Body of pancreas (tissue), 4 donors: ENCODE data around the gene THNSL1. TPM values are rescaled to one million over a fixed set of nuclear protein-coding genes. Genes with fewer than 3 reads are reported as not detected.

ENCODE experiments used
- ATAC-seq: fragments of 150-250 bp; one replicate; pipeline ENCODE4 v1.9.1; 2016
- DNase-seq, 4 donors: peaks; one replicate each; pipeline ENCODE4 v3.0.0-alpha.2; 2019
- H3K27ac ChIP-seq, 4 donors: fragments of 200-600 bp; sonication (generic); 1 replicate in 3 of 4; 2 replicates in 1 of 4; pipeline versions ENCODE4 v1.5.1 to v1.6.1; 2016 to 2019; ENCODE audit warnings: mild to moderate bottlenecking in 1 of 4, mixed read lengths in 1 of 4, moderate library complexity in 1 of 4
- H3K27me3 ChIP-seq, 2 donors: fragments of 200-600 bp; sonication (generic); one replicate each; pipeline ENCODE4 v1.6.0; 2016; ENCODE audit warnings: mild to moderate bottlenecking in 1 of 2
- H3K36me3 ChIP-seq, 2 donors: fragments of 200-600 bp; sonication (generic); replicated peaks in 1 of 2; 2 replicates each; pipeline ENCODE4 v1.5.1; 2016; ENCODE audit warnings: low read depth in 2 of 2; ENCODE audit not compliant: insufficient read depth in 1 of 2
- H3K4me1 ChIP-seq: fragments of 200-600 bp; sonication (generic); one replicate; pipeline ENCODE4 v1.6.0; 2016
- H3K4me3 ChIP-seq, 2 donors: fragments of 200-600 bp; sonication (generic); 1 replicate in 1 of 2; 2 replicates in 1 of 2; pipeline ENCODE4 v1.5.1; 2016 to 2019
- H3K9me3 ChIP-seq, 3 donors: fragments of 200-600 bp; sonication (generic); 1 replicate in 2 of 3; 2 replicates in 1 of 3; pipeline ENCODE4 v1.5.1; 2016
- POLR2A ChIP-seq, 3 donors: fragments of 450-650 bp; IDR thresholded peaks; one replicate each; pipeline ENCODE4 v1.6.1; 2016; ENCODE audit warnings: antibody characterized with exemption in 3 of 3, mild to moderate bottlenecking in 2 of 3
- WGBS, 2 donors: methylation state at CpG; one replicate each; pipeline ENCODE4 v1.1.5; 2017; 5-methylcytosine and 5-hydroxymethylcytosine counted together
- intact Hi-C: fragments of 100-400 bp; cut with DNase I; formaldehyde crosslinking; loops from one replicate; pipeline ENCODE4 v1.15.1; 2023
- total RNA-seq, 2 donors: library from RNA; depleted of rRNA; stranded (reverse); fragments of >200 nt; gene quantifications; one replicate each; pipeline ENCODE4 v1.1.0, GENCODE V29; 2016
- TF ChIP-seq, protein P1 (sequence below), 7 experiments: fragments of 450-650 bp in 4 of 7; fragments of 200-600 bp in 3 of 7; sonication (generic) in 3 of 7; IDR thresholded peaks; one replicate each; pipeline ENCODE4 v1.5.1; 2016 to 2019; ENCODE audit warnings: antibody characterized with exemption in 7 of 7

THNSL1 gene
- total RNA-seq, 2 donors from 2014 or later: under 0.01 to 4.9 TPM

DNA sequence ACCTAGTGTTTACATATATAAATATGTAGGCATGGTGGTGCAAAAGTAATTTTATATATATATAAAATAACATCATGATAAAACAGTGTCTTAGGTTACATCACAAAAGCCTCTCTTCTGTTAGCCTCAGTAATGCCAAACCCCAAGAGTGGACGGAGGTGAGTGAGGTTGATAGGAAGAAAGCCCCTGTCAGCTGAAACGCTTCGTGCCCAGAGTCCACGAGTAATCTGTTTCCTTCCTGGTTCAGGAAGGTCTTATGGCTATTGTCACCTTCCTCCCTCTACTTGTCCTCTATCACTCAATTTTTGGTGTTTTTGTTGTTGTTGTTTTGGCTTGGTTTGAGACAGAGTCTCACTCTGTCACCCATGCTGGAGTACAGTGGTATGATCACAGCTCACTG, 41.5 kb downstream of the THNSL1 start:
- WGBS, 2 donors: 75 to 82% methylated on average over 4 of the region's 4 CpGs
- ATAC-seq (no peak), DNase-seq (no peak)
- H3K4me1 ChIP-seq: peaks cover 22% of the 10 kb centered on the region
- H3K4me3 ChIP-seq: no peak overlapping the region
- no peak for TF ChIP-seq POLR2A (IDR thresholded peaks at IDR 0.05)
- TF ChIP-seq, protein P1, sequence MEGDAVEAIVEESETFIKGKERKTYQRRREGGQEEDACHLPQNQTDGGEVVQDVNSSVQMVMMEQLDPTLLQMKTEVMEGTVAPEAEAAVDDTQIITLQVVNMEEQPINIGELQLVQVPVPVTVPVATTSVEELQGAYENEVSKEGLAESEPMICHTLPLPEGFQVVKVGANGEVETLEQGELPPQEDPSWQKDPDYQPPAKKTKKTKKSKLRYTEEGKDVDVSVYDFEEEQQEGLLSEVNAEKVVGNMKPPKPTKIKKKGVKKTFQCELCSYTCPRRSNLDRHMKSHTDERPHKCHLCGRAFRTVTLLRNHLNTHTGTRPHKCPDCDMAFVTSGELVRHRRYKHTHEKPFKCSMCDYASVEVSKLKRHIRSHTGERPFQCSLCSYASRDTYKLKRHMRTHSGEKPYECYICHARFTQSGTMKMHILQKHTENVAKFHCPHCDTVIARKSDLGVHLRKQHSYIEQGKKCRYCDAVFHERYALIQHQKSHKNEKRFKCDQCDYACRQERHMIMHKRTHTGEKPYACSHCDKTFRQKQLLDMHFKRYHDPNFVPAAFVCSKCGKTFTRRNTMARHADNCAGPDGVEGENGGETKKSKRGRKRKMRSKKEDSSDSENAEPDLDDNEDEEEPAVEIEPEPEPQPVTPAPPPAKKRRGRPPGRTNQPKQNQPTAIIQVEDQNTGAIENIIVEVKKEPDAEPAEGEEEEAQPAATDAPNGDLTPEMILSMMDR (IDR thresholded peaks at IDR 0.05): no peak
- intact Hi-C loops: no loop called here
- no peak overlapping the region for H3K27ac ChIP-seq
- no peaks in the 10 kb centered on the region for H3K36me3 ChIP-seq
- H3K27me3 ChIP-seq: no peaks in the 10 kb centered on the region
- no peaks in the 10 kb centered on the region for H3K9me3 ChIP-seq

DNA sequence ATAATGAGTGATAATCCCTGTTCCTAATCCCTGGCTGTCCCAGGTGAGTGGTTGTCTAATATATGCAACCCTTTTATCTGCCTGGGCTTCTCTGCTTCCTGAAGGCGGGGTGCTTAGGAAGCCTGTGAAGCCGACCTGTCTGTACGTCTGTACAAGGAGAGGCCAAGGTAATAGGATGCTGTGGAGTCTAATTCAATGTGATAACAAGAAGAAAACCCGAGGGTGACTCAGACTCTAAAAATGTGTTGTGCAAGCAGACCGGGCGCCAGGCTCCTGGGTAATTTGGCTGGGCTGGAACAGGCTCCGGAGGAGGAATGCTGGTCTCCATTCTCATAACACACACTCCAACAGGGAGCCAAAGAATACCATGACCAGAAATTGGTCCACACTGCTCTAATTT, 43.6 kb downstream of the THNSL1 start:
- intact Hi-C loops: no loop called here
- peak; percentile 59 for ATAC-seq
- Histone ChIP-seq H3K27me3 (no peaks in the 10 kb centered on the region), H3K27ac (no peak overlapping the region), H3K9me3 (no peaks in the 10 kb centered on the region), H3K4me1 (peaks cover 24% of the 10 kb centered on the region), H3K36me3 (no peaks in the 10 kb centered on the region), H3K4me3 (no peak overlapping the region)
- WGBS, 2 donors: 35 to 58% methylated on average over 7 of the region's 7 CpGs
- peak; percentile 48 to 74 (median 50) for DNase-seq
- TF ChIP-seq POLR2A (IDR thresholded peaks at IDR 0.05): no peak
- TF ChIP-seq, protein P1 (IDR thresholded peaks at IDR 0.05): no peak

- Histone ChIP-seq H3K4me1 (peaks cover 24% of the 10 kb centered on the region), H3K9me3 (no peaks in the 10 kb centered on the region), H3K27ac (no peak overlapping the region), H3K36me3 (no peaks in the 10 kb centered on the region), H3K4me3 (no peak overlapping the region), H3K27me3 (no peaks in the 10 kb centered on the region)
- DNase-seq (no peak), ATAC-seq (no peak)
- intact Hi-C loops: no loop called here
- no peak for TF ChIP-seq POLR2A (IDR thresholded peaks at IDR 0.05)
- TF ChIP-seq, protein P1 (IDR thresholded peaks at IDR 0.05): no peak
- WGBS, 2 donors: 90 to 92% methylated on average over 7 of the region's 7 CpGs
These were observed 44.7 kb downstream of the THNSL1 start for GRCh38 chr10:25061125-25061524.

DNA sequence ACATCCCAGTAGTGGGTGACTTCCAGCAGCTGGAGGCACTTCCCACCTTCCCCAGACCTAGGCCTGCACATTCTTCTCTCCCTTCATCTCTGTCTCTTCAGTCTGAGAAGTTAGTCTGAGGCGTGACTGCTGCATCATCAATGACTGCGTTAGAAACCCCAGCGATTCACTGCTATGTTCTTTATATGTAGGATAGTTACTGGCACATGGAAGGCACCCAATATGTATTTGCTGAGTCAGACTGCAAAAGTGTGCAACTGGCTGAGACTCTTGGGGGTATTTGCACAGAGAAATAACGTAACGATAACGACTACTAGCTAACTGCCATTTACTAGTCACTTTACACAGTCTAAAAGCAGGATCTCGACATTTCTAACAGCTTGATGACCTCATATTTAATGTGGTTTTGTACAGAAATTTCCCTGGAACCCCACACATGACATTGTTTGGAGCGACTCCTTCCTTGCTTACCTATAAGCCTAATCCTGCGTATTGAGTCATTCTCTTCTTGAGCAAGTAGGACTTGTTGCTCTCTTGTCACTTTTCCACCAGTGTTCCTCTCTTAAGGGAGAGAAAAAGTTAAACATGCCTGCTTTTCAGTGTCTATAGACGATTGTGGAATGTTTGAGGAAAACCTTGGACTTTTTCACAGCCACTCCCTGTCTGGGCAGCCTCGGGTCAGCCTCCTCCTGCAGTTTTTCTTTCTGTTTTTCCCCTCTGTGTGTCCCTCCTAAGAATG, 45.5 kb downstream of the THNSL1 start:
- no peak for ATAC-seq
- DNase-seq: no peak
- no peaks in the 10 kb centered on the region for H3K27me3 ChIP-seq

More for the DNA sequence above, 45.5 kb downstream of the THNSL1 start:
- 73 to 74% methylated on average over 11 of the region's 11 CpGs for WGBS, 2 donors
- intact Hi-C loops: no loop called here
- H3K27ac ChIP-seq: peak overlapping the region; percentile 53 to 86 (median 80)
- TF ChIP-seq, protein P1 (IDR thresholded peaks at IDR 0.05): no peak
- H3K4me3 ChIP-seq: no peak overlapping the region
- H3K9me3 ChIP-seq: no peaks in the 10 kb centered on the region
- H3K36me3 ChIP-seq: no peaks in the 10 kb centered on the region
- H3K4me1 ChIP-seq: peaks cover 24% of the 10 kb centered on the region
